NCI-H2081 (cell line): Measurements from ENCODE around the gene CDK6.

Experiments used
- DNase-seq, 2 experiments: peaks; one replicate each; lab custom pipeline; 2025; lab: John Stamatoyannopoulos, UW

CDK6 gene

GRCh38 chr7:92845736-92846135 lies 9.4 kb upstream of the CDK6 start:
- no peak for DNase-seq

GRCh38 chr7:92843781-92844180 lies 7.4 kb upstream of the CDK6 start:
- no peak for DNase-seq

- no peak for DNase-seq
Observed at GRCh38 chr7:92843034-92843760, 6.8 kb upstream of the CDK6 start.

GRCh38 chr7:92841192-92841591 lies 4.8 kb upstream of the CDK6 start:
- no peak for DNase-seq

GRCh38 chr7:92840316-92840715 lies 3.9 kb upstream of the CDK6 start:
- DNase-seq: no peak

GRCh38 chr7:92839901-92840300 lies 3.5 kb upstream of the CDK6 start:
- no peak for DNase-seq

- no peak for DNase-seq
Observed at GRCh38 chr7:92838934-92839333, 2.6 kb upstream of the CDK6 start.

- no peak for DNase-seq
Observed at GRCh38 chr7:92837000-92837749, 802 bp upstream of the CDK6 start.

GRCh38 chr7:92835851-92836488 lies 403 bp downstream of the CDK6 start:
- DNase-seq: no peak

- no peak for DNase-seq
Observed at GRCh38 chr7:92835261-92835850, 1.0 kb downstream of the CDK6 start.

- no peak for DNase-seq
Observed at GRCh38 chr7:92834507-92835260, 1.7 kb downstream of the CDK6 start.

- DNase-seq: peak; percentile 29 to 41
Observed at GRCh38 chr7:92833766-92834506, 2.4 kb downstream of the CDK6 start.

GRCh38 chr7:92833024-92833765 lies 3.2 kb downstream of the CDK6 start:
- DNase-seq: peak; percentile 87 to 89

- no peak for DNase-seq
Observed at GRCh38 chr7:92832534-92833023, 3.8 kb downstream of the CDK6 start.

GRCh38 chr7:92831716-92832533 lies 4.4 kb downstream of the CDK6 start:
- DNase-seq: no peak

- no peak for DNase-seq
Observed at GRCh38 chr7:92830532-92831110, 5.8 kb downstream of the CDK6 start.

GRCh38 chr7:92830027-92830426 lies 6.3 kb downstream of the CDK6 start:
- DNase-seq: no peak

- DNase-seq: no peak
Observed at GRCh38 chr7:92827464-92828120, 8.8 kb downstream of the CDK6 start.
